ENCODE measurements around the gene PTPN1.
"Not testable (repeated sequence)": the region's sequence is repeated elsewhere in the genome, so short reads cannot be mapped to it uniquely, and the experiment has no call there.

The PTPN1 gene

GRCh38 chr20:50597406-50597969 lies 87.3 kb downstream of the PTPN1 start:
- H3K36me3 Mint-ChIP-seq (ENCODE audit: low read depth), result no peaks in the 10 kb centered on the region
- no peaks in the 10 kb centered on the region for H3K9me3 Mint-ChIP-seq
- H3K27ac Mint-ChIP-seq, result no peak overlapping the region
- peaks cover 3% of the 10 kb centered on the region for H3K27me3 Mint-ChIP-seq
- no peaks in the 10 kb centered on the region for H3K4me1 Mint-ChIP-seq (ENCODE audit: low read depth)
- H3K4me3 Mint-ChIP-seq, result no peak overlapping the region

DNA sequence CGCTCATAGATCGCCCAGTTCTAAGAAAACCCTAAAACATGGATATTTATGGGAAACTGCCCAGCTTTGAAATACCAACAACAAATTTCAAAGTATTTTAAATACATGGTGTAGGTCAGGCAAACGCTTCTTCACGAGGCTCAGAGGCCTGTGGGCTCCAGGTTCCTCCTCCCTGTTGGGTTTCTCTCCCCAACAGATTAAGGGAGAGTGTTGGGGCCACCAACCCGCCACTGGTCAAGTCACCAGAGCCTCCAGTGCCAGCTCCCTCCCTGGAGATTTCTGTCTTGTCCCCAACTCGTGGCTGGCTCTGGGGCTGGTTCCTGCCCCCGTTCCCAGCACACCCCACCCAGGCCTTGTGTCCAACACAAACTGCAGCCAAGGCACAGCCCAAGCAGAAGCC lies 87.9 kb downstream of the PTPN1 start:
- Mint-ChIP-seq H3K9me3 (no peaks in the 10 kb centered on the region), H3K4me3 (no peak overlapping the region), H3K36me3 (ENCODE audit: low read depth) (no peaks in the 10 kb centered on the region), H3K4me1 (ENCODE audit: low read depth) (no peaks in the 10 kb centered on the region), H3K27ac (no peak overlapping the region), H3K27me3 (peaks cover 3% of the 10 kb centered on the region)

DNA sequence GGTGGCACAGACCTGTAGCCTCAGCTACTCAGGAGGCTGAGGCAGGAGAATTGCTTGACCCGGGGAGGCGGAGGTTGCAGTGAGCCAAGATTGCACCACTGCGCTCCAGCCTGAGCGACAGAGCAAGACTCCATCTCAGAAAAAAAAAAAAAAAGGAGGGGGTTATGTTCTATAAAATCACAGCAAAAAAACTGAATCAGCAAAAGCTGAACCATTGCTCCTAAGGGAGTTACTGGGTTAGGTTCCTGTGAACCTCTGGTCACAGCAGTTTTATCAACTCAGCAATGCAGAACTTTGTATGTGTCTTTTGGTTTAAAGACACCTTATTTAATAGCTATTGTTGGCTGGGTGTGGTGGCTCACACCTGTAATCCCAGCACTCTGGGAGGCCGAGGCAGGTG lies 88.6 kb downstream of the PTPN1 start:
- H3K27me3 Mint-ChIP-seq; H3K9me3 Mint-ChIP-seq; H3K27ac Mint-ChIP-seq; H3K36me3 Mint-ChIP-seq (ENCODE audit: low read depth); H3K4me1 Mint-ChIP-seq (ENCODE audit: low read depth); H3K4me3 Mint-ChIP-seq: not testable (repeated sequence)

- no peak overlapping the region for H3K4me3 Mint-ChIP-seq
- no peaks in the 10 kb centered on the region for H3K36me3 Mint-ChIP-seq (ENCODE audit: low read depth)
- H3K9me3 Mint-ChIP-seq, result no peaks in the 10 kb centered on the region
- H3K4me1 Mint-ChIP-seq (ENCODE audit: low read depth), result no peaks in the 10 kb centered on the region
- H3K27me3 Mint-ChIP-seq, result peaks cover 3% of the 10 kb centered on the region
- no peak overlapping the region for H3K27ac Mint-ChIP-seq
Observed at GRCh38 chr20:50600281-50600895, 90.2 kb downstream of the PTPN1 start.

DNA sequence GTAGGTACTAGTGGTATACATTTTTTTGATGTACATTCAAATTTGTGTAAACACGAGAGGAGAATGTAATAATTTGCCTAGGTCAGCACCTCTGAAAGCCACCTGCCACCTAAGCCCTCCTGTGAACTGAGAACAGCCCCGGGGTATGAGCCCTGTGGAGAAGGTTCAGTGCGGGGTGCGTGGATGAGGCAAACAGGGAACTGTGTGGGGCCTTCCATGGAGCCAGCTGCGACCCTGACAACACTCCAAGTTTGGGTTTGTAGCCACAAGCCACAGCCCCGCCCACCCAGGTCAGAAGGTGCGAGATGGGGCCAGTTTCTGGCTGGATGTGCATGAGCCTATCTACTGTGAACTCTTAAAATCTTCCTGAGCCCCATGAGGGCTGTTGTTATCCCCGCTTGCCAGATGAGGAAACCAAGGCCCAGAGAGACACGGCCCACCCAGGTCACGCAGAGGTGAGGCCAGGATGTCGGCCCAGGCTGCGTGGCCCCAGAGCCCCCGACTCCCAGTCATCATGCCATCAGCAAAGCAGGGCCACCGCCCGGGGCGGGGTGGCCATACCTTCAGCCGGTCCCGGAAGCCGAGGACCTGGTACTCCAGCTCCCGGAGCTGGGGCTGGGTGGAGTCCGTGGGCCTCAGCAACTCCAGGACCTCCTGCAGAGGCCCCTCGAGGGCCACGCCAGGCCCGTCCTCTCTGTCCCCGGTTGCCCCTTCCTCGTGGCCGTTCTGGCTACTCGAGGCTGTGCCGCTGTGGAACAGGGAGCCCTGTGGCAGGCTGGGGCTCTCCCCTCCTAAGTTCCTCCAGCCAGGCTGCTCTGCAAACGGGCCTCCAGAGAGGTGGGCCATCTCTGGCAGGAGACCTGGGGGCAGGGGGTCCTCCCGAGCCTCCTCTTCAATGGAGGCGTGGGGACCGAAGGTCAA lies 91.6 kb downstream of the PTPN1 start:
- Mint-ChIP-seq H3K27me3 (peaks cover 3% of the 10 kb centered on the region), H3K4me1 (ENCODE audit: low read depth) (no peaks in the 10 kb centered on the region), H3K36me3 (ENCODE audit: low read depth) (no peaks in the 10 kb centered on the region), H3K4me3 (no peak overlapping the region), H3K9me3 (no peaks in the 10 kb centered on the region), H3K27ac (no peak overlapping the region)

GRCh38 chr20:50602432-50603088 lies 92.4 kb downstream of the PTPN1 start:
- Mint-ChIP-seq H3K4me1 (ENCODE audit: low read depth) (no peaks in the 10 kb centered on the region), H3K4me3 (no peak overlapping the region), H3K27ac (no peak overlapping the region), H3K9me3 (no peaks in the 10 kb centered on the region), H3K36me3 (ENCODE audit: low read depth) (no peaks in the 10 kb centered on the region), H3K27me3 (peaks cover 3% of the 10 kb centered on the region)

DNA sequence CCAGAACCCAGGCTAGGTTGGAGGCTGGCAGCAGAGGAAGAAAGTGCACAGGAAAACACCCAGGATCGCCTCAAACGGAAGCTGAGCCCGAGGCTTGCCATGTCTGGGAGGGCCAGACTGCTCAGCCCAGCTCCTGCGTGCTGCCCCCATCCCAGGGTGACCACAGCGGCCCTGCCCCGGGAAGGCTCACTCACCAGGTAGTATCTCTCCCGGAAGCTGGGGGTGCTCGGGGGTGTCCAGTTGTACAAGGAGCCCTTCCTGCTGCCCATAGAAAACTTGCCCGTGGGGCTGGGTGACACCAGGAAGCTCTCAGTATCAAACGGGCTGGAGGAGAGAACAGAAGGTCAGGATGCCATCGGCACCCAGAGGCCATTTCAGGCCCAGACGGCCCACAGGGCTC lies 94.3 kb downstream of the PTPN1 start:
- Mint-ChIP-seq H3K4me1 (ENCODE audit: low read depth) (no peaks in the 10 kb centered on the region), H3K27me3 (peaks cover 3% of the 10 kb centered on the region), H3K27ac (no peak overlapping the region), H3K4me3 (no peak overlapping the region), H3K36me3 (ENCODE audit: low read depth) (no peaks in the 10 kb centered on the region), H3K9me3 (no peaks in the 10 kb centered on the region)

- Mint-ChIP-seq H3K4me3 (no peak overlapping the region), H3K27me3 (peaks cover 4% of the 10 kb centered on the region), H3K4me1 (ENCODE audit: low read depth) (no peaks in the 10 kb centered on the region), H3K36me3 (ENCODE audit: low read depth) (no peaks in the 10 kb centered on the region), H3K27ac (no peak overlapping the region), H3K9me3 (no peaks in the 10 kb centered on the region)
Observed at GRCh38 chr20:50605136-50605535, 95.0 kb downstream of the PTPN1 start.

DNA sequence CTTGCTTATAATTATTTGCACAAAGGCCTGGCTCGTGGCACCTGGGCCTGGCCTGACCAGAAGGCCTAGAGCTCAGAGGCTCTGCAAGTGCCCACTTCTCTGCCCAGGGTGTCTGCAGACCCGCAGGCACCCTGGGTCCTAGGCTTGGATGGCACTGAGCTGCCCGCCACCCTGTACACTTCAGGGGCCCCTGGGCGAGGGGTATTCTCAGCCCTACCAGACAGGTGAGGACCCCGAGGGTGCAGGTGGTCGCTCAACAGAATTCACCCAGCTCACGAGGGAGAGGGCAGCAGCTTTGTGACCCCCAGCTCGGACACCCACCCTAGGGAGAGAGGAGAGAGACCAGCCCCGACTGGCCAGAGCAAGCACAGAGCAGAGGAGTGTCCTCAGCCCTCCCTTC lies 97.3 kb downstream of the PTPN1 start:
- Mint-ChIP-seq H3K27ac (no peak overlapping the region), H3K4me1 (ENCODE audit: low read depth) (no peaks in the 10 kb centered on the region), H3K36me3 (ENCODE audit: low read depth) (no peaks in the 10 kb centered on the region), H3K4me3 (no peak overlapping the region), H3K9me3 (no peaks in the 10 kb centered on the region), H3K27me3 (peaks cover 3% of the 10 kb centered on the region)

DNA sequence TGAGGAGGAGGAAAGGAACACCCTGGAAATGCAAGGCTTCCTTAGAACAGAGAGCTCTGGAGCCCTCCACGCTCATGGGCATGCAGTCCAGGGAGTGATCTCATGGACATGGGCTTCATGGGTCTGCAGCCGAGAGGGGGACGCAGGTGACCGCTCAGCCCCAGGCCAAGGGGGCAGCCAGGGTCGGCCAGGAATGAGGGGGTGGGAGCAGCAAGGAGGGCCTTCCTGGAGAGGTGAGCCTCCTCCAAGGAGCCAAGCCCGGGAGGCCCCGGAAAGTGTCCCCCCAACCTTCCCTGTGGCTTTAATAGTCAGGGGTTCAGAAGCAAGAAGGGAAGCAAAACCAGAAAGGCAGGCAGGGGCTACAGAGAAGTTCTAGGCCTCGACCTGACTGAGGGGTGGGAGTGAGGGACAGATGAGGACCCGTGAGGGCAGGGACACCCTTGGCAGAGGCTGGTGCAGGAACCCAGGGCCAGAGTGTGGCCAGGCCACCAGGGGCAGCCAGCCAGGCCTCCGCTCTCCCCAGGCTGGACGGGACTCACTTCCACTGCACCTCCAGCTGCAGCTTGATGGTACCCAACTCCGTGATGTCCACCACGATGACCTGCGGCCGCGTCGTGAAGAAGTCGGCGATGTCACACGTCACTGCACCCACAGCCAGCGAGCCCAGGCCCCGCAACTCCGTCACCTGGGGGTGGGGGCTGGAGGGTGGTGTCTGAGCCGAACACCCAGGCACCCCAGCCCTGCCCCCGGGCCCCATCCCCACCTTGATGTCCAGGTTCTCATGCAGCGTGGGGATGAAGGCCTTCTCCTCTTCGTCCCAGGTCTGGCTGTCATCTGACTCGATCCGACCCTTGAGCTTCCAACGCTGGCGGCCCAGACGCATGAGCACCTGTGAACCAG lies 97.9 kb downstream of the PTPN1 start:
- Mint-ChIP-seq H3K9me3 (no peaks in the 10 kb centered on the region), H3K27me3 (peaks cover 3% of the 10 kb centered on the region), H3K4me3 (no peak overlapping the region), H3K4me1 (ENCODE audit: low read depth) (no peaks in the 10 kb centered on the region), H3K27ac (no peak overlapping the region), H3K36me3 (ENCODE audit: low read depth) (no peaks in the 10 kb centered on the region)

GRCh38 chr20:50608750-50609104 lies 98.5 kb downstream of the PTPN1 start:
- Mint-ChIP-seq H3K4me1 (ENCODE audit: low read depth) (no peaks in the 10 kb centered on the region), H3K9me3 (no peaks in the 10 kb centered on the region), H3K27me3 (peaks cover 3% of the 10 kb centered on the region), H3K4me3 (no peak overlapping the region), H3K36me3 (ENCODE audit: low read depth) (no peaks in the 10 kb centered on the region), H3K27ac (no peak overlapping the region)

GRCh38 chr20:50609438-50609989 lies 99.3 kb downstream of the PTPN1 start:
- H3K4me1 Mint-ChIP-seq (ENCODE audit: low read depth), result no peaks in the 10 kb centered on the region
- no peak overlapping the region for H3K27ac Mint-ChIP-seq
- no peaks in the 10 kb centered on the region for H3K36me3 Mint-ChIP-seq (ENCODE audit: low read depth)

GRCh38 chr20:50610212-50610718 lies 100.1 kb downstream of the PTPN1 start:
- Mint-ChIP-seq H3K27me3 (peaks cover 3% of the 10 kb centered on the region), H3K36me3 (ENCODE audit: low read depth) (no peaks in the 10 kb centered on the region), H3K27ac (no peak overlapping the region), H3K9me3 (no peaks in the 10 kb centered on the region), H3K4me1 (ENCODE audit: low read depth) (no peaks in the 10 kb centered on the region), H3K4me3 (no peak overlapping the region)

More at GRCh38 chr20:50609438-50609989, 99.3 kb downstream of the PTPN1 start:
- H3K9me3 Mint-ChIP-seq, result no peaks in the 10 kb centered on the region
- peaks cover 3% of the 10 kb centered on the region for H3K27me3 Mint-ChIP-seq
- no peak overlapping the region for H3K4me3 Mint-ChIP-seq
